ENCODE measurements around the gene DNAJC8.

DNAJC8 gene, protein sequence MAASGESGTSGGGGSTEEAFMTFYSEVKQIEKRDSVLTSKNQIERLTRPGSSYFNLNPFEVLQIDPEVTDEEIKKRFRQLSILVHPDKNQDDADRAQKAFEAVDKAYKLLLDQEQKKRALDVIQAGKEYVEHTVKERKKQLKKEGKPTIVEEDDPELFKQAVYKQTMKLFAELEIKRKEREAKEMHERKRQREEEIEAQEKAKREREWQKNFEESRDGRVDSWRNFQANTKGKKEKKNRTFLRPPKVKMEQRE

GRCh38 chr1:28232558-28233263 is at the start of gene DNAJC8:
Gene DNAJC8 (minus strand): TSS chr1:28233029. CDS start chr1:28232998, 31 bp downstream.
- peak within 1 kb of the TSS; percentile 94 for H3K9ac ChIP-seq (ENCODE audit: low read length)
- H3K27me3 ChIP-seq (replicated peaks; ENCODE audit: control insufficient read depth, insufficient read depth, low read length) = no peaks in the 10 kb centered on the region
- DNase-seq (ENCODE audit: low read depth) = peak; percentile 99
- H3K4me3 ChIP-seq (ENCODE audit: low read length) = peak within 1 kb of the TSS; percentile 93
- peaks cover 20% of the 10 kb centered on the region for H3K36me3 ChIP-seq (ENCODE audit: control insufficient read depth, insufficient read depth, low read length, severe bottlenecking)
- H3K9me3 ChIP-seq (ENCODE audit: control insufficient read depth, low read length) = no peaks in the 10 kb centered on the region
- H3K4me1 ChIP-seq (ENCODE audit: control insufficient read depth, insufficient read depth, low read length) = peaks cover 32% of the 10 kb centered on the region

DNA sequence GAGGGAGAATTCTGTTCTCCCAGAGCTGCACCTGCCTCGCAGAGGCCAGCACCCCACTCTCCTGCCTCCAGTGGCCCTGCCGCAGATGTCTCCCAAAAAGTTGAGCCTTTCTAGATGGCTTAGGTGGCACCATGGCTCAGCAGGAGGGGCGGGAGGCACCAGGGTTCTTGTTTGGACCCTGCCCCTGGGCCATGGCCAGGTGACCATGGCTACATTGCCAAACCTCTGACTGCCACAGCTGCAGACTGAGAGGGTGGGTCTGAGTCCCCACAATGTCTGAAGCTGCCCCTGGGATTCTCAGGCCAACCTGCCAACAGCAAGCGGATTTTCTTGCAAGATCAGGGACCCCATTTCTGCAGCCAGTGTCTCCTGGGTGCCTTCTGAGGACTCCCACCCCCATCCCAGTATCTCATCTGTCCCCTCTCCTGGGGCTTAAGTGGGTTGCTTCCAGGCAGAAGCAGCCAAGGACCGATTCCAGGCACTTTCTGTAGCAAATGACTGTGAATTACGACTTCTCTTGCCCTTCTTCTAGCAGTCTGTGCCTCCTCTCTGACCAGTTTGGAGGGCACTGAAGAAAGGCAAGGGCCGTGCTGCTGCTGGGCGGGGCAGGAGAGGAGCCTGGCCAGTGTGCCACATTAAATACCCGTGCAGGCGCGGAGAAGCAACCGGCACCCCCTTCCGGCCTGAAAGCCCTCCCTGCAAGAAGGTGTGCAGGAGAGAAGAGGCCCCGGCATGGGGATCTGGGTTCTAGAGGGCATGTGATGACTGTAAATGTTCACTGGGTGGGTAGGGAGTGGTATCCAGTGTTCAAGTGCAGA is 49.0 kb upstream of the DNAJC8 start:
- Histone ChIP-seq H3K36me3 (ENCODE audit: control insufficient read depth, insufficient read depth, low read length, severe bottlenecking) (peaks cover 66% of the 10 kb centered on the region), H3K4me3 (ENCODE audit: low read length) (no peak overlapping the region), H3K4me1 (ENCODE audit: control insufficient read depth, insufficient read depth, low read length) (peaks cover 25% of the 10 kb centered on the region), H3K27me3 (replicated peaks; ENCODE audit: control insufficient read depth, insufficient read depth, low read length) (no peaks in the 10 kb centered on the region), H3K9ac (ENCODE audit: low read length) (no peak overlapping the region), H3K9me3 (ENCODE audit: control insufficient read depth, low read length) (no peaks in the 10 kb centered on the region)
- DNase-seq (ENCODE audit: low read depth) = no peak

GRCh38 chr1:28280977-28281381 is 48.1 kb upstream of the DNAJC8 start:
- Histone ChIP-seq H3K4me3 (ENCODE audit: low read length) (no peak overlapping the region), H3K27me3 (replicated peaks; ENCODE audit: control insufficient read depth, insufficient read depth, low read length) (no peaks in the 10 kb centered on the region), H3K9me3 (ENCODE audit: control insufficient read depth, low read length) (no peaks in the 10 kb centered on the region), H3K36me3 (ENCODE audit: control insufficient read depth, insufficient read depth, low read length, severe bottlenecking) (peaks cover 73% of the 10 kb centered on the region), H3K4me1 (ENCODE audit: control insufficient read depth, insufficient read depth, low read length) (peaks cover 25% of the 10 kb centered on the region), H3K9ac (ENCODE audit: low read length) (peak overlapping the region; percentile 5)
- DNase-seq (ENCODE audit: low read depth) = no peak

DNA sequence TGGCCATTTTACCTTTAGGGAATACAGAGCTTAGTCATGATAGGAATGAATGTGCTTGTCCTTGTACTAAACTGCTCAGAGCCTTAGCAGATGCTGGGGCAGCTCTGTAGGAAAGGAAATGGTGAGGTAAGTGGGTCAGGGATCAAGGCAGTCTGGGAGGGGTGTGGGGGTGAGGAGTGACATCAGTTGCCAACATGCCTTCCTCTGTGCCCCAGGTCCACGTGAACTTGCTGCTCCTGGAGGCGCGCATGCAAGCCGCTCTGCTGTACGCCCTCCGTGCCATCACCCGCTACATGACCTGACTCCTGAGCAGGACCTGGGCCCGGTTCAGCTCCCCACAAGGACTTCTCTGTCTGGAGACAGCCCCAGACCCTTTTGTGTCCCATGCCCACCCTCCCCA is 47.7 kb upstream of the DNAJC8 start:
- DNase-seq (ENCODE audit: low read depth) = no peak
- no peak overlapping the region for H3K4me3 ChIP-seq (ENCODE audit: low read length)
- no peaks in the 10 kb centered on the region for H3K27me3 ChIP-seq (replicated peaks; ENCODE audit: control insufficient read depth, insufficient read depth, low read length)
- peak overlapping the region; percentile 5 for H3K9ac ChIP-seq (ENCODE audit: low read length)
- peaks cover 25% of the 10 kb centered on the region for H3K4me1 ChIP-seq (ENCODE audit: control insufficient read depth, insufficient read depth, low read length)
- peaks cover 78% of the 10 kb centered on the region for H3K36me3 ChIP-seq (ENCODE audit: control insufficient read depth, insufficient read depth, low read length, severe bottlenecking)
- H3K9me3 ChIP-seq (ENCODE audit: control insufficient read depth, low read length) = no peaks in the 10 kb centered on the region

DNA sequence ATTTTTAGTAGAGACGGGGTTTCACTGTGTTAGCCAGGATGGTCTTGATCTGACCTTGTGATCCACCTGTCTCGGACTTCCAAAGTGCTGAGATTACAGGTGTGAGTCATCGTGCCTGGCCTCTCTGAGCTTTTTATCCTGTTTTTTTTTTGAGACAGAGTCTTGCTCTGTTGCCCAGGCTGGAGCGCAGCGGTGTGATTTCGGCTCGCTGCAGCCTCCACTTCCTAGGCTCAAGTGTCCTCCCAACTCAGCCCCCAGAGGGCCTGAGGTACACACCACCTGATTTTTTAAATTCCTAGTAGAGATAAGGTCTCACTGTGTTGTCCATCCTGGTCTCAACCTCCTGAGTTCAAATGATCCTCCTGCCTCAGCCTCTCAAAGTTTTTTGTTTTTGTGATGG is 46.9 kb upstream of the DNAJC8 start:
- Histone ChIP-seq H3K9ac (ENCODE audit: low read length) (no peak overlapping the region), H3K9me3 (ENCODE audit: control insufficient read depth, low read length) (no peaks in the 10 kb centered on the region), H3K36me3 (ENCODE audit: control insufficient read depth, insufficient read depth, low read length, severe bottlenecking) (peaks cover 86% of the 10 kb centered on the region), H3K27me3 (replicated peaks; ENCODE audit: control insufficient read depth, insufficient read depth, low read length) (no peaks in the 10 kb centered on the region), H3K4me3 (ENCODE audit: low read length) (no peak overlapping the region), H3K4me1 (ENCODE audit: control insufficient read depth, insufficient read depth, low read length) (peaks cover 25% of the 10 kb centered on the region)
- DNase-seq (ENCODE audit: low read depth) = no peak

DNA sequence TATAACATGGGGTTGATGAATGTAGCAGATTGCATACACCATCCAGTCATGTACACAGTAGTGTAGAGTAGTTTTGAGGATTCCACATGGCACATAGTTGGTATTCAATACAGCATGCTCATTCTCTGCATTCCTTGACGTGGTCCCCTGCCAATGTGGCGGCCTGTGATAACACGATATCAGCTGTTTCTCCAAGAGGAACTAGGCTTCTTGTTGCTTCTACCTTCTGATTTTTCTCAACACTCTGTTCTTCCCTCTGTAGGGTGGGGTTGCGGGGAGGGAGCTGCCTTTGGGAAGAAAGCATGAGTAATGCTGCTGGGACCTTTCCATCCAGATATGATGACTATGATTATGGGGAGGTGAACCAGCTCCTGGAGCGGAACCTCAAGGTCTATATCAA is 45.9 kb upstream of the DNAJC8 start:
- Histone ChIP-seq H3K4me3 (ENCODE audit: low read length) (no peak overlapping the region), H3K27me3 (replicated peaks; ENCODE audit: control insufficient read depth, insufficient read depth, low read length) (no peaks in the 10 kb centered on the region), H3K9ac (ENCODE audit: low read length) (no peak overlapping the region), H3K36me3 (ENCODE audit: control insufficient read depth, insufficient read depth, low read length, severe bottlenecking) (peaks cover 95% of the 10 kb centered on the region), H3K4me1 (ENCODE audit: control insufficient read depth, insufficient read depth, low read length) (peaks cover 25% of the 10 kb centered on the region), H3K9me3 (ENCODE audit: control insufficient read depth, low read length) (no peaks in the 10 kb centered on the region)
- DNase-seq (ENCODE audit: low read depth) = no peak

DNA sequence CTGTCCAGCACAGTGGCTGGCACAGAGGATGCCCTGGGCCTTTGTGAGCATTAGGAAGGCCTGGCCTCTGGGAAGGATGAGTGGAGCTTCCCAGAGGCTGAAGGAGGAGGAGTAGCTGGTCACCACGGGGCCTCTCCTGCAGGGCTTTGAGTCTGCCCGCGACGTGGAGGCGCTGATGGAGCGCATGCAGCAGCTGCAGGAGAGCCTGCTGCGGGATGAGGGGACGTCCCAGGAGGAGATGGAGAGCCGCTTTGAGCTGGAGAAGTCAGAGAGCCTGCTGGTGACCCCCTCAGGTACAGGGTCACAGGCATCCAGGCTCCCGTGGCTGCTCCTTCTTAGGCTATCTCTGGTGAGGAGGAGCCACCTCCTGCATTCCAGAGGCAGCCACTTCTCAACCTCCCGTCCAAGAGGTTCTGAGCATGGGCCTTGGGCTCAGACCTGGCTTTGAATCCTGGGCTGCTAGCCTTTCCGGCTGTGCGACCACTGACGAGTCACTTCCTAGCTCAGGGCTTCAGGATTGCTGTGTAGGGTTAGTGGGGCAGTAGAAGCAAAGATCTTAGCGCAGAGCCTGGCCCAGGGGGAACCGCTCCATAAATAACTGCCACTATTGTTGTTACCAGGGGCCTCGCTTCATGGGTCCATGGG is 40.5 kb upstream of the DNAJC8 start:
- H3K4me3 ChIP-seq (ENCODE audit: low read length) = no peak overlapping the region
- H3K9ac ChIP-seq (ENCODE audit: low read length) = no peak overlapping the region
- no peaks in the 10 kb centered on the region for H3K27me3 ChIP-seq (replicated peaks; ENCODE audit: control insufficient read depth, insufficient read depth, low read length)
- H3K9me3 ChIP-seq (ENCODE audit: control insufficient read depth, low read length) = no peaks in the 10 kb centered on the region
- no peaks in the 10 kb centered on the region for H3K4me1 ChIP-seq (ENCODE audit: control insufficient read depth, insufficient read depth, low read length)
- no peak for DNase-seq (ENCODE audit: low read depth)
- peaks cover 85% of the 10 kb centered on the region for H3K36me3 ChIP-seq (ENCODE audit: control insufficient read depth, insufficient read depth, low read length, severe bottlenecking)

DNA sequence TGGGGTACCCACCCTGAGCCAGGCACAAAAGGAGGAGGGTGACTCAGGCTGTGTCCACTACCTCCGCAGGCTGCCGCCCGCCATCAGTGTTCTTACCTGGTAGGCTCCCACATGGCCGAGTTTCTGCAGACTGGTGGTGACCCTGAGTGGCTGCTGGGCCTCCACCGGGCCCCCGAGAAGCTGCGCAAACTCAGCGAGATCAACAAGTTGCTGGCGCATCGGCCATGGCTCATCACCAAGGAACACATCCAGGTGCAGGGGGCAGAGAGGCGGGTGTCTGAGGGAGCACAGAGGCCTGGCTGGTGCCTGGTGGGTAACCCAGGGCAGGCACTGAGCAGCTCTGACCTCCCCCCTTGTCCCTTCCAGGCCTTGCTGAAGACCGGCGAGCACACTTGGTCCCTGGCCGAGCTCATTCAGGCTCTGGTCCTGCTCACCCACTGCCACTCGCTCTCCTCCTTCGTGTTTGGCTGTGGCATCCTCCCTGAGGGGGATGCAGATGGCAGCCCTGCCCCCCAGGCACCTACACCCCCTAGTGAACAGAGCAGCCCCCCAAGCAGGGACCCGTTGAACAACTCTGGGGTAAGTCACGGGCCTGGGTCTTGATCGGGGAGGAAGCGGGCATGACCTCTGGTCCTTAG is 39.5 kb upstream of the DNAJC8 start:
- no peaks in the 10 kb centered on the region for H3K27me3 ChIP-seq (replicated peaks; ENCODE audit: control insufficient read depth, insufficient read depth, low read length)
- H3K9me3 ChIP-seq (ENCODE audit: control insufficient read depth, low read length) = no peaks in the 10 kb centered on the region
- DNase-seq (ENCODE audit: low read depth) = no peak
- H3K4me3 ChIP-seq (ENCODE audit: low read length) = no peak overlapping the region
- H3K4me1 ChIP-seq (ENCODE audit: control insufficient read depth, insufficient read depth, low read length) = peaks cover 7% of the 10 kb centered on the region
- H3K9ac ChIP-seq (ENCODE audit: low read length) = no peak overlapping the region
- H3K36me3 ChIP-seq (ENCODE audit: control insufficient read depth, insufficient read depth, low read length, severe bottlenecking) = peaks cover 75% of the 10 kb centered on the region

- Histone ChIP-seq H3K9me3 (ENCODE audit: control insufficient read depth, low read length) (no peaks in the 10 kb centered on the region), H3K4me1 (ENCODE audit: control insufficient read depth, insufficient read depth, low read length) (peaks cover 23% of the 10 kb centered on the region), H3K36me3 (ENCODE audit: control insufficient read depth, insufficient read depth, low read length, severe bottlenecking) (peaks cover 48% of the 10 kb centered on the region), H3K4me3 (ENCODE audit: low read length) (no peak overlapping the region), H3K27me3 (replicated peaks; ENCODE audit: control insufficient read depth, insufficient read depth, low read length) (no peaks in the 10 kb centered on the region), H3K9ac (ENCODE audit: low read length) (no peak overlapping the region)
- DNase-seq (ENCODE audit: low read depth) = no peak
Observed at GRCh38 chr1:28269529-28269928, 36.7 kb upstream of the DNAJC8 start.

DNA sequence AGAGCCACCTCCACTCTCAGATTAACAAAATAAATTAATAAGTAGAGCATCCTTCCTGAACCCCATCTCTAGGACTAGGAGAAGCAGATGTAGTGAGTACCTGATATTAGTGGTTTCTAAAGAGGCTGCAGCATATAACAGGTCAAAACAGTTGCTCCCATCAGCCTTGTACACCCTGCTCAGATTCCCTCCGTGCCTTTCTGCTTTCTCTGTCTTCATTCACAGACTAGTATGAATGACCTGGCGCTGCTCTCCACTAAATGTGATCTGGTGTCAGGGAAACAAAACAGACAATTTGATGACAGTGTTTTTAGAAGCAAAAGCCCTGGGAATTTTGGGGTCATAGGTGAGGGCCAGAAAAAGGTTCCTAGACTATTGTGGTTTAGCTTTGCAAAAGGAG is 34.8 kb upstream of the DNAJC8 start:
- Histone ChIP-seq H3K4me1 (ENCODE audit: control insufficient read depth, insufficient read depth, low read length) (peaks cover 40% of the 10 kb centered on the region), H3K9me3 (ENCODE audit: control insufficient read depth, low read length) (no peaks in the 10 kb centered on the region), H3K27me3 (replicated peaks; ENCODE audit: control insufficient read depth, insufficient read depth, low read length) (no peaks in the 10 kb centered on the region), H3K4me3 (ENCODE audit: low read length) (peak overlapping the region; percentile 53), H3K9ac (ENCODE audit: low read length) (no peak overlapping the region), H3K36me3 (ENCODE audit: control insufficient read depth, insufficient read depth, low read length, severe bottlenecking) (peaks cover 29% of the 10 kb centered on the region)
- no peak for DNase-seq (ENCODE audit: low read depth)

Measured in adipocyte (in vitro differentiated cells).